HG03558 (cell line): ENCODE data around the gene COG4.
"Not testable (repeated sequence)": the region's sequence is repeated elsewhere in the genome, so short reads cannot be mapped to it uniquely, and the experiment has no call there.

Experiments used
- ATAC-seq: cut with Tn5 transposase; IDR thresholded peaks from one replicate; pipeline ENCODE4 v1.9.1; 2021; ENCODE audit warnings: moderate number of reproducible peaks; ENCODE audit not compliant: unreplicated experiment; ENCODE audit errors: extremely low read depth

Gene COG4

GRCh38 chr16:70529051-70529777 lies 5.9 kb upstream of the COG4 start:
- no peak for ATAC-seq

GRCh38 chr16:70527315-70527996 lies 4.1 kb upstream of the COG4 start:
- ATAC-seq = no peak

- ATAC-seq = no peak
These were observed 3.0 kb upstream of the COG4 start for GRCh38 chr16:70526403-70526802.

GRCh38 chr16:70524399-70524825 lies 1.1 kb upstream of the COG4 start:
- not testable (repeated sequence) for ATAC-seq

- no peak for ATAC-seq
These were observed 517 bp upstream of the COG4 start, which contains the start of gene SF3B3 for GRCh38 chr16:70523743-70524398. Gene SF3B3, plus strand, starts transcription at chr16:70523816. Its CDS starts 2,841 bp downstream, at chr16:70526657.

- no peak for ATAC-seq
These were observed 908 bp downstream of the COG4 start for GRCh38 chr16:70522216-70523075.

- no peak for ATAC-seq
These were observed 2.6 kb downstream of the COG4 start for GRCh38 chr16:70520612-70521297.

GRCh38 chr16:70512456-70512855 lies 10.9 kb downstream of the COG4 start:
- ATAC-seq = no peak

GRCh38 chr16:70511833-70512232 lies 11.5 kb downstream of the COG4 start:
- ATAC-seq = no peak

GRCh38 chr16:70510216-70510615 lies 13.1 kb downstream of the COG4 start:
- ATAC-seq = no peak

- ATAC-seq = no peak
These were observed 14.6 kb downstream of the COG4 start for GRCh38 chr16:70508752-70509151.

- ATAC-seq = no peak
These were observed 26.8 kb downstream of the COG4 start for GRCh38 chr16:70496513-70496912.

GRCh38 chr16:70495425-70496182 lies 27.8 kb downstream of the COG4 start:
- ATAC-seq = no peak

- no peak for ATAC-seq
These were observed 28.6 kb downstream of the COG4 start for GRCh38 chr16:70494777-70495176.

GRCh38 chr16:70494202-70494770 lies 29.1 kb downstream of the COG4 start:
- ATAC-seq = no peak

GRCh38 chr16:70493802-70494201 lies 29.6 kb downstream of the COG4 start:
- no peak for ATAC-seq

- ATAC-seq = no peak
These were observed 33.1 kb downstream of the COG4 start for GRCh38 chr16:70490261-70490660.

GRCh38 chr16:70484867-70485266 lies 38.5 kb downstream of the COG4 start:
- ATAC-seq = no peak

GRCh38 chr16:70483426-70483825 lies 39.9 kb downstream of the COG4 start:
- no peak for ATAC-seq
